MCF 10A (cell line): ENCODE measurements around the gene BEST1. TPM values are rescaled to one million over a fixed set of nuclear protein-coding genes. Genes with fewer than 3 reads are reported as not detected.
"Not testable (repeated sequence)": the region's sequence is repeated elsewhere in the genome, so short reads cannot be mapped to it uniquely, and the experiment has no call there.

Experiments
- BruUV-seq: library from RNA; stranded (reverse); fragments of 400-500 nt; replicated peaks from 2 replicates; lab custom pipeline; 2021; lab: Mats Ljungman, UMichigan
- CTCF ChIA-PET: fragments of 300-600 bp; sonication (Branson Sonifier 250); formaldehyde crosslinking; extraction: SDS; loops from one replicate; lab custom pipeline; 2021; ENCODE audit warnings: antibody characterized with exemption, inconsistent platforms; lab: Yijun Ruan, JAX
- POLR2A ChIA-PET: fragments of 300-600, 350-650 bp; sonication (Branson Sonifier 250); formaldehyde crosslinking; extraction: SDS; loops from one replicate; lab custom pipeline; 2020; ENCODE audit warnings: antibody characterized with exemption, inconsistent platforms; lab: Yijun Ruan, JAX
- DNase-seq: peaks from one replicate; pipeline ENCODE4 v3.0.0-alpha.2; 2018; ENCODE audit not compliant: unreplicated experiment
- H3K27ac Mint-ChIP-seq: one replicate; pipeline ENCODE4 v1.8.0; 2022; ENCODE audit warnings: mild to moderate bottlenecking, low read depth, mixed read lengths; ENCODE audit not compliant: unreplicated experiment
- H3K27me3 Mint-ChIP-seq: one replicate; pipeline ENCODE4 v1.8.0; 2022; ENCODE audit warnings: mixed read lengths; ENCODE audit not compliant: insufficient read depth, unreplicated experiment
- H3K36me3 Mint-ChIP-seq: one replicate; pipeline ENCODE4 v1.8.0; 2022; ENCODE audit warnings: mild to moderate bottlenecking, moderate library complexity, mixed read lengths; ENCODE audit not compliant: insufficient read depth, unreplicated experiment
- H3K4me1 Mint-ChIP-seq: one replicate; pipeline ENCODE4 v1.8.0; 2022; ENCODE audit warnings: mixed read lengths; ENCODE audit not compliant: insufficient read depth, unreplicated experiment
- H3K4me3 Mint-ChIP-seq: one replicate; pipeline ENCODE4 v1.8.0; 2022; ENCODE audit warnings: mild to moderate bottlenecking, moderate library complexity, mixed read lengths; ENCODE audit not compliant: unreplicated experiment
- H3K9me3 Mint-ChIP-seq: one replicate; pipeline ENCODE4 v1.8.0; 2022; ENCODE audit warnings: mixed read lengths; ENCODE audit not compliant: unreplicated experiment
- intact Hi-C: fragments of 100-400 bp; cut with micrococcal nuclease; formaldehyde crosslinking; loops from 2 replicates; pipeline ENCODE4 v1.14.1; 2022
- total RNA-seq: library from RNA; stranded (reverse); gene quantifications from 2 replicates; pipeline ENCODE4 v1.2.3, GENCODE V29; 2022
- TF ChIP-seq, protein P1 (sequence below): fragments of 200-600 bp; IDR thresholded peaks from one replicate; pipeline ENCODE4 v1.8.0; 2022; ENCODE audit warnings: antibody characterized with exemption, mild to moderate bottlenecking; ENCODE audit not compliant: unreplicated experiment

Gene BEST1
- total RNA-seq, 1 experiment from 2014 or later: 2.5 TPM

DNA sequence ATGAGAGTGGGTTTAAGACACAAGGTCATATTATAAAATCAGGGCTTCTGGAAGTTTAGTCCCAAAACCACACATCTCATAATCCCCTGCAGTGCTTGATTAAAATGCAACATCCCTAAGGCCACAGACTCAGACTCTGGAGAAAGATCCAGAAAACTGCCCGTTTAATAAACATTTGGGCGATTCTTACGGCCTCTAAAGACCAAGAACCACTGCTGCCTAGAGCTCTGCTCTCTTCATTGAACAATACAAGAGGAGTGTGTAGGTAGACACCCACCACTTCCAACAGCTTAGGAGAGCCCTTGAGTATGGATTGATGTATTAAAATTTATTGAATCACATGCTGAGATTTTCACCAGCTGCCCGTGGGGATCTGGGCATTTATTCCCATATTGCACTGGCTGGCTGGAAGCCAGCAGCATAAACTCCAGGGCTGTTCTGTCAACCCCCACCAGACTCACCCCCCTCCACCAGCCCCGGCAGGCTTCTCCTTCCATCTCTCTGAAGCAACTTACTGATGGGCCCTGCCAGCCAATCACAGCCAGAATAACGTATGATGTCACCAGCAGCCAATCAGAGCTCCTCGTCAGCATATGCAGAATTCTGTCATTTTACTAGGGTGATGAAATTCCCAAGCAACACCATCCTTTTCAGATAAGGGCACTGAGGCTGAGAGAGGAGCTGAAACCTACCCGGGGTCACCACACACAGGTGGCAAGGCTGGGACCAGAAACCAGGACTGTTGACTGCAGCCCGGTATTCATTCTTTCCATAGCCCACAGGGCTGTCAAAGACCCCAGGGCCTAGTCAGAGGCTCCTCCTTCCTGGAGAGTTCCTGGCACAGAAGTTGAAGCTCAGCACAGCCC, 749 bp upstream of the BEST1 start:
- ChIA-PET CTCF (interaction anchor here (0.6 to 11.0 kb wide), 12 partner anchors 11 to 851 kb away, joined by 3 to 217 read pairs (median 10); no protein-coding TSS in a partner anchor), POLR2A (interaction anchor here (0.6 to 3.9 kb wide), 12 partner anchors 9 to 157 kb away, joined by 3 to 17 read pairs (median 4); partner anchors contain the start of genes FEN1, FTH1 and TMEM258)
- intact Hi-C loops: no loop called here
- peak overlapping the region; percentile 86 for H3K27ac Mint-ChIP-seq
- H3K27me3 Mint-ChIP-seq: peaks cover 2% of the 10 kb centered on the region
- TF ChIP-seq, protein P1, sequence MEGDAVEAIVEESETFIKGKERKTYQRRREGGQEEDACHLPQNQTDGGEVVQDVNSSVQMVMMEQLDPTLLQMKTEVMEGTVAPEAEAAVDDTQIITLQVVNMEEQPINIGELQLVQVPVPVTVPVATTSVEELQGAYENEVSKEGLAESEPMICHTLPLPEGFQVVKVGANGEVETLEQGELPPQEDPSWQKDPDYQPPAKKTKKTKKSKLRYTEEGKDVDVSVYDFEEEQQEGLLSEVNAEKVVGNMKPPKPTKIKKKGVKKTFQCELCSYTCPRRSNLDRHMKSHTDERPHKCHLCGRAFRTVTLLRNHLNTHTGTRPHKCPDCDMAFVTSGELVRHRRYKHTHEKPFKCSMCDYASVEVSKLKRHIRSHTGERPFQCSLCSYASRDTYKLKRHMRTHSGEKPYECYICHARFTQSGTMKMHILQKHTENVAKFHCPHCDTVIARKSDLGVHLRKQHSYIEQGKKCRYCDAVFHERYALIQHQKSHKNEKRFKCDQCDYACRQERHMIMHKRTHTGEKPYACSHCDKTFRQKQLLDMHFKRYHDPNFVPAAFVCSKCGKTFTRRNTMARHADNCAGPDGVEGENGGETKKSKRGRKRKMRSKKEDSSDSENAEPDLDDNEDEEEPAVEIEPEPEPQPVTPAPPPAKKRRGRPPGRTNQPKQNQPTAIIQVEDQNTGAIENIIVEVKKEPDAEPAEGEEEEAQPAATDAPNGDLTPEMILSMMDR: no peak
- H3K9me3 Mint-ChIP-seq: no peaks in the 10 kb centered on the region
- no peak overlapping the region for H3K4me3 Mint-ChIP-seq
- BruUV-seq: TSS peak; percentile 98
- peaks cover 15% of the 10 kb centered on the region for H3K4me1 Mint-ChIP-seq
- H3K36me3 Mint-ChIP-seq: peaks cover 6% of the 10 kb centered on the region
- DNase-seq: peak; percentile 35

DNA sequence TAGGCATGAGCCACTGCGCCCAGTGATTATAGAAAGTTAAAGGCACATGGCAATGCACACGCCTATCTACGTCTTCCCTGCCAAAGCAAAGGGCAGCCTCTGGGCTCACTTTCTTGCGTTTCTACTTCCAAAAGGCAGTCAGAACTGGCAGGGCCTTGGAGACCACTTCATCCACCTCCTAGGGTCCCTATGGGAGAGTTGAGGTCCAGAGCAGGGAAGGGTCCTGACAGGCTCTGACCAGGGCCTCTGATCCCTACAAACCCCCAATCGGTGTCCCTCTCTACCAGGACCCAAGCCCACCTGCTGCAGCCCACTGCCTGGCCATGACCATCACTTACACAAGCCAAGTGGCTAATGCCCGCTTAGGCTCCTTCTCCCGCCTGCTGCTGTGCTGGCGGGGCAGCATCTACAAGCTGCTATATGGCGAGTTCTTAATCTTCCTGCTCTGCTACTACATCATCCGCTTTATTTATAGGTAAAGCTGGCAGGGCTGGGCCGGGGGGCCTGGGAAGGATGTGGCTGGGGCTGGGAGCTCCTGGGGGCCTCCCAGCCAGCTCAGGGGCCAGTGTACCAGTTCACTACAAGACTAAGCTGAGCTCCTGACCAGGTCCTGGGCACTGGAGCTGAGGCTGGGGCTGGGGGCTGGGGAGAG, 1.5 kb downstream of the BEST1 start:
- CTCF ChIA-PET: interaction anchor here (0.6 to 11.0 kb wide), 9 partner anchors 9 to 232 kb away, joined by 3 to 217 read pairs (median 5); no protein-coding TSS in a partner anchor
- no peak overlapping the region for H3K27ac Mint-ChIP-seq
- BruUV-seq: no TSS peak

DNA sequence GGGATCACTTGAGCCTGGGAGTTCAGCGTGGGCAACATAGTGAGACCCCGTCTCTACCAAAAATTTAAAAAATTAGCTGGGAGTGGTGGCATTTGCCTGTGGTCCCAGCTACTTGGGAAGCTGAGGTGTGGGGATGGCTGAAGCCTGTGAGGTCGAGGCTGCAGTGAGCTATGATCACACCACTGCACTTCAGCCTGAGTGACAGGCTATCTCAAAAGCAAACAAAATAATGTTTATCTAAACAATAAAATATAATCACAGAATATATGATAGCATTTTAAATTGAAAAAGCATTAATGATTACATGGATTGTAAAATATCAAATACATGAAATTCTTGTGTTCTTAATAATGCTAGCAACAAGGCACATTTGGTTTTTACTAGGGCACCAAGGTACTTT, 2.7 kb downstream of the BEST1 start:
- intact Hi-C loops: no loop called here
- POLR2A ChIA-PET: interaction anchor here (0.6 to 1.0 kb wide), 2 partner anchors 10 to 14 kb away, joined by 3 to 4 read pairs; no protein-coding TSS in a partner anchor
- TF ChIP-seq, protein P1: no peak
- Mint-ChIP-seq H3K27ac (no peak overlapping the region), H3K4me3 (no peak overlapping the region), H3K4me1 (peaks cover 12% of the 10 kb centered on the region), H3K36me3 (peaks cover 12% of the 10 kb centered on the region), H3K9me3 (no peaks in the 10 kb centered on the region), H3K27me3 (no peaks in the 10 kb centered on the region)
- BruUV-seq: no TSS peak
- DNase-seq: no peak
- CTCF ChIA-PET: interaction anchor here (1.1 to 11.0 kb wide), 4 partner anchors 53 to 129 kb away, joined by 3 to 217 read pairs (median 6); no protein-coding TSS in a partner anchor

More for the DNA sequence above, 1.5 kb downstream of the BEST1 start:
- no peaks in the 10 kb centered on the region for H3K9me3 Mint-ChIP-seq
- H3K27me3 Mint-ChIP-seq: no peaks in the 10 kb centered on the region
- intact Hi-C loops: no loop called here
- no peak overlapping the region for H3K4me3 Mint-ChIP-seq
- H3K36me3 Mint-ChIP-seq: peaks cover 6% of the 10 kb centered on the region
- POLR2A ChIA-PET: interaction anchor here (0.7 to 2.6 kb wide), 2 partner anchors 12 to 19 kb away, joined by 3 to 17 read pairs; no protein-coding TSS in a partner anchor
- peaks cover 20% of the 10 kb centered on the region for H3K4me1 Mint-ChIP-seq
- TF ChIP-seq, protein P1: no peak
- no peak for DNase-seq

GRCh38 chr11:61953632-61954031, 3.5 kb downstream of the BEST1 start:
- H3K4me1 Mint-ChIP-seq: peaks cover 13% of the 10 kb centered on the region
- H3K4me3 Mint-ChIP-seq, DNase-seq, H3K27me3 Mint-ChIP-seq, H3K27ac Mint-ChIP-seq, intact Hi-C loops, BruUV-seq, H3K9me3 Mint-ChIP-seq: not testable (repeated sequence)
- ChIA-PET POLR2A (interaction anchor here (0.6 to 2.0 kb wide), 3 partner anchors 9 to 159 kb away, joined by 3 to 6 read pairs (median 4); no protein-coding TSS in a partner anchor), CTCF (interaction anchor here (0.6 to 11.0 kb wide), 3 partner anchors 53 to 128 kb away, joined by 3 to 217 read pairs (median 5); no protein-coding TSS in a partner anchor)
- peaks cover 15% of the 10 kb centered on the region for H3K36me3 Mint-ChIP-seq
